Loucy (cell line): ENCODE results near the gene THEMIS2.
"Not testable (repeated sequence)": the region's sequence is repeated elsewhere in the genome, so short reads cannot be mapped to it uniquely, and the experiment has no call there.

Experiments used
- H2AFZ ChIP-seq: fragments of 200-600 bp; sonication (generic); 2 replicates; pipeline ENCODE4 v1.6.0; 2016; ENCODE audit warnings: antibody characterized with exemption, mild to moderate bottlenecking, low read length, moderate library complexity
- H3F3A ChIP-seq: fragments of 200-600 bp; 2 replicates; pipeline ENCODE4 v1.6.0; 2016; ENCODE audit warnings: antibody characterized with exemption, low read depth, mild to moderate bottlenecking
- H3K27me3 ChIP-seq: fragments of 200-600 bp; sonication (generic); 2 replicates; pipeline ENCODE4 v1.6.1; 2014; ENCODE audit warnings: low read length, mild to moderate bottlenecking; ENCODE audit not compliant: insufficient read depth, poor library complexity, severe bottlenecking
- H3K36me3 ChIP-seq: fragments of 200-600 bp; sonication (generic); 2 replicates; pipeline ENCODE4 v1.6.1; 2016; ENCODE audit warnings: low read length; ENCODE audit not compliant: insufficient read depth
- H3K4me1 ChIP-seq: fragments of 200-600 bp; sonication (generic); 2 replicates; pipeline ENCODE4 v1.5.1; 2014; ENCODE audit warnings: low read length, mild to moderate bottlenecking; ENCODE audit not compliant: insufficient read depth, poor library complexity, severe bottlenecking
- H3K4me2 ChIP-seq: fragments of 200-600 bp; sonication (generic); 2 replicates; pipeline ENCODE4 v1.6.0; 2014; ENCODE audit warnings: antibody characterized with exemption, low read length, low read depth, mild to moderate bottlenecking; ENCODE audit not compliant: poor library complexity, severe bottlenecking
- H3K4me3 ChIP-seq: fragments of 200-600 bp; sonication (generic); 2 replicates; pipeline ENCODE4 v1.5.1; 2014; ENCODE audit warnings: low read length, mild to moderate bottlenecking, mixed read lengths; ENCODE audit not compliant: poor library complexity, severe bottlenecking
- H3K79me2 ChIP-seq: fragments of 200-600 bp; sonication (generic); 2 replicates; pipeline ENCODE4 v1.6.1; 2014; ENCODE audit warnings: low read length; ENCODE audit not compliant: insufficient read depth
- H3K9ac ChIP-seq: fragments of 200-600 bp; sonication (generic); 2 replicates; pipeline ENCODE4 v1.6.0; 2014; ENCODE audit warnings: mild to moderate bottlenecking, low read depth, low read length, moderate library complexity; ENCODE audit not compliant: poor library complexity, severe bottlenecking
- H3K9me2 ChIP-seq: fragments of 200-600 bp; sonication (generic); replicated peaks from 2 replicates; pipeline ENCODE4 v1.6.1; 2016; ENCODE audit warnings: low read depth, low read length, mixed read lengths
- H3K9me3 ChIP-seq: fragments of 200-600 bp; sonication (generic); 2 replicates; pipeline ENCODE4 v1.6.1; 2014; ENCODE audit warnings: mild to moderate bottlenecking, antibody characterized with exemption, low read length, low read depth; ENCODE audit not compliant: insufficient read depth
- H4K20me1 ChIP-seq: fragments of 200-600 bp; sonication (generic); 2 replicates; pipeline ENCODE4 v1.6.0; 2014; ENCODE audit warnings: antibody characterized with exemption, low read length, mild to moderate bottlenecking; ENCODE audit not compliant: insufficient read depth, poor library complexity, severe bottlenecking
- CTCF ChIP-seq: fragments of 200-600 bp; sonication (generic); conservative IDR thresholded peaks from 2 replicates; pipeline ENCODE4 v1.5.1; 2014; ENCODE audit warnings: mild to moderate bottlenecking, antibody characterized with exemption, low read length
- EZH2phosphoT487 ChIP-seq: fragments of 200-600 bp; IDR thresholded peaks from 2 replicates; pipeline ENCODE4 v1.6.1; 2018; ENCODE audit warnings: antibody characterized with exemption, mild to moderate bottlenecking, moderate library complexity, borderline replicate concordance

THEMIS2 gene

DNA sequence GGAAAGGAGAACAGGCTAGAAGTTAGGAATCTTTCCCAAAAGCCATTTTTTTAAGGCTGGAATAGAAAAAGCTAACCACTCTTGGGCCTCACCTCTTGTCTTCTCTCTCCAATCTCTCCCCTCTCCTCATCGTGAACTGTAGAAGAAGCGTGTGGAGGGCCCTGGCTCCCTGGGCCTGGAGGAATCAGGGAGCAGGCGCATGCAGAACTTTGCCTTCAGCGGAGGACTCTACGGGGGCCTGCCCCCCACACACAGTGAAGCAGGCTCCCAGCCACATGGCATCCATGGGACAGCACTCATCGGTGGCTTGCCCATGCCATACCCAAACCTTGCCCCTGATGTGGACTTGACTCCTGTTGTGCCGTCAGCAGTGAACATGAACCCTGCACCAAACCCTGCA lies 22.4 kb upstream of the THEMIS2 start:
- Histone ChIP-seq H3K9me3 (no peaks in the 10 kb centered on the region), H3F3A (no peaks in the 10 kb centered on the region; the same call in 1 of the 2 replicates)
- TF ChIP-seq EZH2phosphoT487, result no peak
- TF ChIP-seq CTCF, result no peak

GRCh38 chr1:27855085-27855484 lies 17.3 kb upstream of the THEMIS2 start:
- H3F3A ChIP-seq, result no peaks in the 10 kb centered on the region; the same call in 1 of the 2 replicates
- TF ChIP-seq CTCF, result no peak
- no peak for TF ChIP-seq EZH2phosphoT487
- no peak overlapping the region for H2AFZ ChIP-seq
- no peaks in the 10 kb centered on the region for H3K79me2 ChIP-seq
- H3K4me2 ChIP-seq, result no peak overlapping the region
- no peaks in the 10 kb centered on the region for H3K27me3 ChIP-seq
- H3K9me3 ChIP-seq, result no peaks in the 10 kb centered on the region
- no peak overlapping the region for H3K9ac ChIP-seq
- no peaks in the 10 kb centered on the region for H3K9me2 ChIP-seq
- peaks cover 18% of the 10 kb centered on the region for H3K36me3 ChIP-seq
- no peak overlapping the region for H3K4me3 ChIP-seq
- H3K4me1 ChIP-seq, result peaks cover 6% of the 10 kb centered on the region
- H4K20me1 ChIP-seq, result no peaks in the 10 kb centered on the region

More for the DNA sequence above, 22.4 kb upstream of the THEMIS2 start:
- H3K4me1 ChIP-seq, result no peaks in the 10 kb centered on the region
- no peak overlapping the region for H3K4me2 ChIP-seq
- peaks cover 62% of the 10 kb centered on the region for H3K36me3 ChIP-seq
- no peak overlapping the region for H3K4me3 ChIP-seq
- H3K79me2 ChIP-seq, result no peaks in the 10 kb centered on the region
- no peak overlapping the region for H3K9ac ChIP-seq
- no peaks in the 10 kb centered on the region for H3K9me2 ChIP-seq
- H3K27me3 ChIP-seq, result no peaks in the 10 kb centered on the region
- no peaks in the 10 kb centered on the region for H4K20me1 ChIP-seq
- no peak overlapping the region for H2AFZ ChIP-seq

DNA sequence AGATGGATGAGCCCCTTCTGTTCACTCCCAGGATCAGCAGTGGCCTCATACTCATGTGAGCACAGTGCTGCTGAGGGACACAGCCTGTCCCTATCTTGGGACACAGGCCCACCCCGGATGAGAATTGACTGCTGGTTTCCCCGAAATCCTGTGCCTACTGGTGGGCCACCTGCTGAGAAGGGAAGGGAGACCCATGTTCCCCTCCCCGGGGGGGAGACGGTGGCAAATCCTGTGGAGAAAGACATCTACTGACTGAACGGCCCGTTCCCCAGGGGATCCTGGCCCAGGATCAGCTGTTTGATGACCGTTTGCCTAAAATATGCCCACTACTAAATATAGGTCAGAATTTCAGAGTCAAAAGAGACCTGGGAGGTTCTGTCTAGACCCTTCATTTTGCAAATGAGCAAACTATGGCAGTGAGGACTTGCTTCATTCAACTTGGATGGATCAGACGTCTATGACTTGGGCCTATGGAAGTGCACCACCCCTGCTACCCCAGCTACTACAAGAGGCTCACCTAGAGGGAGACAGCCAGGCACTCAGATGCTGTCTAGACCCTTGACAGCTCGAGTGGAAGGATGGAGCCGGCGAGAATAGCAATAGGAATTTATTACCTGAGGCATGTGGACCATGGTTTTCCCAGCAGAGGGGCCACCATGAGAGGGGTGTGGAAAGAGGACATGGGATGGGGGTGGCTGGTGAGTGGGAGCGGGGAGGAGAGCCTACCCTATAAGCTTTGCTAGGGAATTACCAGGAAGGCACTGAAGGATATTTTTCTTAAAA lies 15.6 kb upstream of the THEMIS2 start:
- TF ChIP-seq CTCF (no peak), EZH2phosphoT487 (no peak)
- no peaks in the 10 kb centered on the region for H4K20me1 ChIP-seq
- peaks cover 6% of the 10 kb centered on the region for H3K4me1 ChIP-seq
- H3K79me2 ChIP-seq, result no peaks in the 10 kb centered on the region
- H3K27me3 ChIP-seq, result no peaks in the 10 kb centered on the region
- H3K4me3 ChIP-seq, result no peak overlapping the region
- H3F3A ChIP-seq, result no peaks in the 10 kb centered on the region
- no peaks in the 10 kb centered on the region for H3K9me3 ChIP-seq
- H2AFZ ChIP-seq, result no peak overlapping the region
- no peaks in the 10 kb centered on the region for H3K9me2 ChIP-seq
- H3K4me2 ChIP-seq, result no peak overlapping the region
- H3K9ac ChIP-seq, result no peak overlapping the region
- peaks cover 2% of the 10 kb centered on the region; the same call in 1 of the 2 replicates for H3K36me3 ChIP-seq

- not testable (repeated sequence) for H3K9me2 ChIP-seq, H3K9me3 ChIP-seq, H3K9ac ChIP-seq, H3K4me2 ChIP-seq, H4K20me1 ChIP-seq, H3K4me3 ChIP-seq, H3F3A ChIP-seq, H2AFZ ChIP-seq, H3K4me1 ChIP-seq, H3K36me3 ChIP-seq, H3K79me2 ChIP-seq, H3K27me3 ChIP-seq
These were observed 14.8 kb upstream of the THEMIS2 start for GRCh38 chr1:27857552-27857951.
